ENCODE results near the gene ITGB8. TPM values are rescaled to one million over a fixed set of nuclear protein-coding genes. Genes with fewer than 3 reads are reported as not detected.

ITGB8 gene
- total and polyA plus RNA-seq, 2 of the 4 experiments (the other 2 are of a cell fraction): 2.6 to 10.2 TPM

DNA sequence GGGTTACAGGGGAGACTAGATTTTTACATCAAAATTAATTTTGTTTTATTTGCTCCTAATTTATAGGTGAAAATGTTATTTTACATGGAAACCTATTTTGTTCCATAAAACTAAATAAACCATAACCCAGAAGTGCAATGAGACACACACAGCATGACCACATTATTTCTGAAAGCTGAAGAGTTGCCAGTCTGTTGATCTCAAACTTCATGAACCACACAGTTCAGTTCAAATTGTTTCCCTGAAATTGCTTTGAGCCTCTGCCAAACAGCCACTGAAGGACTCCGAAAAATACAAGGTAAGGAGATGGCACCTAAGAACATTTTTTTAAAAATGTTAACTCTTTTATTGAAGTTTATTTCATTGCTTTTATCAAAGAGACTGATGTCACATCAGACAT, 25.0 kb upstream of the ITGB8 start:
- Histone ChIP-seq H4K5ac (ENCODE audit: low read depth, low read length) (no peak overlapping the region), H3K9me1 (ENCODE audit: insufficient read depth, low read length) (peaks cover 2% of the 10 kb centered on the region; the same call in 1 of the 2 replicates), H4K8ac (ENCODE audit: low read depth in 2 of 2, low read length in 2 of 2) (no peak overlapping the region), H3K18ac (ENCODE audit: low read depth, low read length) (no peak overlapping the region), H3K4me1 (ENCODE audit: control insufficient read depth, insufficient read depth, low read length) (peaks cover 3% of the 10 kb centered on the region; the same call in 1 of the 2 replicates), H3K4me3 (ENCODE audit: insufficient read depth, low read depth, low read length) (no peak overlapping the region), H3K27ac (ENCODE audit: insufficient read depth, low read length) (no peak overlapping the region), H2AFZ (replicated peaks; ENCODE audit: low read length, poor library complexity) (no peak overlapping the region), H3K4me2 (ENCODE audit: low read depth, low read length) (no peak overlapping the region), H2BK20ac (ENCODE audit: low read depth, low read length) (no peak overlapping the region), H3K56ac (ENCODE audit: extremely low read depth, insufficient read depth, low read length) (no peak overlapping the region), H2BK5ac (ENCODE audit: low read depth, low read length, poor library complexity, severe bottlenecking) (no peak overlapping the region), H2AK5ac (ENCODE audit: low read depth, low read length) (no peak overlapping the region), H3K4ac (ENCODE audit: low read depth, low read length) (no peak overlapping the region), H3K27me3 (ENCODE audit: control insufficient read depth, insufficient read depth, low read length) (no peaks in the 10 kb centered on the region), H2BK15ac (ENCODE audit: low read depth, low read length) (no peak overlapping the region), H3K23ac (ENCODE audit: low read depth, low read length) (no peak overlapping the region), H3K9me3 (ENCODE audit: control insufficient read depth, insufficient read depth, low read length) (no peaks in the 10 kb centered on the region), H3K9ac (ENCODE audit: low read depth, low read length) (no peak overlapping the region), H3K79me1 (ENCODE audit: low read depth in 1 of 2, low read length in 2 of 2) (no peaks in the 10 kb centered on the region), H4K20me1 (ENCODE audit: insufficient read depth, low read length) (no peaks in the 10 kb centered on the region), H3K14ac (replicated peaks; ENCODE audit: low read depth, low read length) (no peak overlapping the region), H2AK9ac (replicated peaks; ENCODE audit: low read depth, low read length, poor library complexity) (no peak overlapping the region), H3K36me3 (ENCODE audit: control insufficient read depth, insufficient read depth, low read length) (no peaks in the 10 kb centered on the region), H4K91ac (ENCODE audit: insufficient read depth, low read depth, low read length) (0 out of 2 replicates have a peak overlapping the region, but pooled peaks have one; percentile 32), H2BK120ac (ENCODE audit: low read depth, low read length) (no peak overlapping the region)
- POLR2A ChIA-PET (ENCODE audit: unreplicated experiment): no interaction called here
- intact Hi-C loops (cut with micrococcal nuclease) (loop anchor here (5.0 kb wide), 1 partner anchor 133 kb away; no protein-coding TSS in a partner anchor), dilution Hi-C loops (cut with HindIII; ENCODE audit: low sequenced_read_pairs, unreplicated experiment) (no loop called here), in situ Hi-C loops (cut with MboI; ENCODE audit: low sequenced_read_pairs) (loop anchor here (25.0 kb wide), 1 partner anchor 543 kb away; the partner anchor contains the start of gene TMEM196)
- TF ChIP-seq MAZ (IDR thresholded peaks at IDR 0.05; ENCODE audit: borderline replicate concordance, low read depth, low read length) (no peak), FOS (IDR thresholded peaks at IDR 0.05; ENCODE audit: low read depth, low read length) (no peak), CHD1 (IDR thresholded peaks at IDR 0.05; ENCODE audit: low read depth, low read length) (no peak), RAD21 (IDR thresholded peaks at IDR 0.05; ENCODE audit: low read length) (no peak)
- no peak for DNase-seq
- CTCF ChIA-PET: interaction anchor here (0.7 kb wide), 1 partner anchor 481 kb away, joined by 4 read pairs; no protein-coding TSS in a partner anchor
- ATAC-seq (ENCODE audit: low read depth): no peak
- WGBS, 2 experiments (ENCODE audit: extremely low coverage in 2 of 2, insufficient read length in 1 of 2): no CpG with 5 or more reads among the region's 1 CpG
- no TSS peak for BruUV-seq (replicated peaks)

All from IMR-90 (cell line).